Measurements from ENCODE around the gene PTPDC1.

PTPDC1 gene

GRCh38 chr9:94100152-94100879 lies 16.1 kb downstream of the PTPDC1 start:
- Histone ChIP-seq H3K9ac (ENCODE audit: low read length) (no peak overlapping the region), H4K12ac (ENCODE audit: low read depth, low read length) (no peak overlapping the region)
- no CpG with 5 or more reads among the region's 2 CpGs for WGBS (ENCODE audit: extremely low coverage, insufficient coverage, insufficient read length)

GRCh38 chr9:94101162-94101853 lies 17.0 kb downstream of the PTPDC1 start:
- Histone ChIP-seq H2BK12ac (ENCODE audit: low read length) (no peak overlapping the region), H2BK120ac (ENCODE audit: insufficient read depth, low read length, poor library complexity) (no peak overlapping the region), H3K79me2 (ENCODE audit: control insufficient read depth, insufficient read depth, low read length, poor library complexity) (no peaks in the 10 kb centered on the region), H3K36me3 (ENCODE audit: control insufficient read depth in 1 of 2, insufficient read depth in 2 of 2, low read length in 2 of 2) (peaks cover 0 to 2% of the 10 kb centered on the region in 2 experiments), H2BK5ac (ENCODE audit: low read depth, low read length, poor library complexity) (no peak overlapping the region), H3K4me3 (ENCODE audit: low read depth, low read length) (no peak overlapping the region), H3K27ac (ENCODE audit: low read depth, low read length) (no peak overlapping the region), H3K23ac (ENCODE audit: low read length) (no peak overlapping the region), H4K12ac (ENCODE audit: low read depth, low read length) (no peak overlapping the region), H3K18ac (ENCODE audit: low read length) (no peak overlapping the region), H3K4me1 (ENCODE audit: control insufficient read depth in 1 of 2, insufficient read depth in 2 of 2, low read length in 2 of 2) (no peaks in the 10 kb centered on the region), H3K27me3 (ENCODE audit: insufficient read depth, low read length) (no peaks in the 10 kb centered on the region), H4K91ac (ENCODE audit: low read depth, low read length) (no peak overlapping the region), H2AFZ (ENCODE audit: insufficient read depth, low read length, poor library complexity) (no peak overlapping the region), H2AK5ac (ENCODE audit: low read length) (no peak overlapping the region), H3K14ac (ENCODE audit: low read length) (no peak overlapping the region), H3K4ac (ENCODE audit: low read depth, low read length) (no peak overlapping the region), H3K4me2 (ENCODE audit: low read length) (no peak overlapping the region), H3K79me1 (ENCODE audit: low read length) (no peaks in the 10 kb centered on the region), H3K9ac (ENCODE audit: low read length) (no peak overlapping the region), H4K8ac (ENCODE audit: low read depth, low read length) (no peak overlapping the region), H3K9me3 (ENCODE audit: insufficient read depth, low read depth, low read length) (no peaks in the 10 kb centered on the region)
- DNase-seq, result no peak
- no CpG with 5 or more reads among the region's 7 CpGs for WGBS (ENCODE audit: extremely low coverage, insufficient coverage, insufficient read length)

More at GRCh38 chr9:94100152-94100879, 16.1 kb downstream of the PTPDC1 start:
- no peak overlapping the region for H3K18ac ChIP-seq (ENCODE audit: low read length)
- H3K9me3 ChIP-seq (ENCODE audit: insufficient read depth, low read depth, low read length), result no peaks in the 10 kb centered on the region
- no peak overlapping the region for H2AFZ ChIP-seq (ENCODE audit: insufficient read depth, low read length, poor library complexity)
- no peak overlapping the region for H2BK12ac ChIP-seq (ENCODE audit: low read length)
- no peaks in the 10 kb centered on the region for H3K79me2 ChIP-seq (ENCODE audit: control insufficient read depth, insufficient read depth, low read length, poor library complexity)
- DNase-seq, result no peak
- H3K23ac ChIP-seq (ENCODE audit: low read length), result no peak overlapping the region
- no peak overlapping the region for H3K4me3 ChIP-seq (ENCODE audit: low read depth, low read length)
- no peaks in the 10 kb centered on the region for H3K27me3 ChIP-seq (ENCODE audit: insufficient read depth, low read length)
- H2BK120ac ChIP-seq (ENCODE audit: insufficient read depth, low read length, poor library complexity), result no peak overlapping the region
- no peak overlapping the region for H2BK5ac ChIP-seq (ENCODE audit: low read depth, low read length, poor library complexity)
- H3K79me1 ChIP-seq (ENCODE audit: low read length), result no peaks in the 10 kb centered on the region
- H2AK5ac ChIP-seq (ENCODE audit: low read length), result no peak overlapping the region
- no peaks in the 10 kb centered on the region for H3K4me1 ChIP-seq (ENCODE audit: control insufficient read depth in 1 of 2, insufficient read depth in 2 of 2, low read length in 2 of 2)
- H4K91ac ChIP-seq (ENCODE audit: low read depth, low read length), result no peak overlapping the region
- no peak overlapping the region for H3K14ac ChIP-seq (ENCODE audit: low read length)
- no peak overlapping the region for H3K4me2 ChIP-seq (ENCODE audit: low read length)
- no peak overlapping the region for H4K8ac ChIP-seq (ENCODE audit: low read depth, low read length)
- no peak overlapping the region for H3K27ac ChIP-seq (ENCODE audit: low read depth, low read length)
- H3K4ac ChIP-seq (ENCODE audit: low read depth, low read length), result no peak overlapping the region
- H3K36me3 ChIP-seq (ENCODE audit: control insufficient read depth in 1 of 2, insufficient read depth in 2 of 2, low read length in 2 of 2), result peaks cover 0 to under 1% of the 10 kb centered on the region in 2 experiments

GRCh38 chr9:94108584-94108983 lies 24.3 kb downstream of the PTPDC1 start:
- WGBS (ENCODE audit: extremely low coverage, insufficient coverage, insufficient read length), result no CpG with 5 or more reads among the region's 3 CpGs
- no peak for DNase-seq
- H2AFZ ChIP-seq (ENCODE audit: insufficient read depth, low read length, poor library complexity), result no peak overlapping the region
- H3K79me2 ChIP-seq (ENCODE audit: control insufficient read depth, insufficient read depth, low read length, poor library complexity), result no peaks in the 10 kb centered on the region
- no peak overlapping the region for H2BK12ac ChIP-seq (ENCODE audit: low read length)
- H3K4ac ChIP-seq (ENCODE audit: low read depth, low read length), result no peak overlapping the region
- H2BK120ac ChIP-seq (ENCODE audit: insufficient read depth, low read length, poor library complexity), result no peak overlapping the region
- H3K23ac ChIP-seq (ENCODE audit: low read length), result no peak overlapping the region
- H3K4me1 ChIP-seq (ENCODE audit: control insufficient read depth in 1 of 2, insufficient read depth in 2 of 2, low read length in 2 of 2), result no peaks in the 10 kb centered on the region
- no peak overlapping the region for H3K9ac ChIP-seq (ENCODE audit: low read length)
- peaks cover 0 to 2% of the 10 kb centered on the region in 2 experiments for H3K36me3 ChIP-seq (ENCODE audit: control insufficient read depth in 1 of 2, insufficient read depth in 2 of 2, low read length in 2 of 2)
- H4K91ac ChIP-seq (ENCODE audit: low read depth, low read length), result no peak overlapping the region
- no peak overlapping the region for H4K8ac ChIP-seq (ENCODE audit: low read depth, low read length)
- no peaks in the 10 kb centered on the region for H3K27me3 ChIP-seq (ENCODE audit: insufficient read depth, low read length)
- no peak overlapping the region for H3K18ac ChIP-seq (ENCODE audit: low read length)
- H3K27ac ChIP-seq (ENCODE audit: low read depth, low read length), result no peak overlapping the region
- H4K12ac ChIP-seq (ENCODE audit: low read depth, low read length), result no peak overlapping the region
- H3K9me3 ChIP-seq (ENCODE audit: insufficient read depth, low read depth, low read length), result no peaks in the 10 kb centered on the region
- no peaks in the 10 kb centered on the region for H3K79me1 ChIP-seq (ENCODE audit: low read length)
- no peak overlapping the region for H3K4me2 ChIP-seq (ENCODE audit: low read length)
- no peak overlapping the region for H2AK5ac ChIP-seq (ENCODE audit: low read length)
- H3K14ac ChIP-seq (ENCODE audit: low read length), result no peak overlapping the region
- no peak overlapping the region for H2BK5ac ChIP-seq (ENCODE audit: low read depth, low read length, poor library complexity)
- no peak overlapping the region for H3K4me3 ChIP-seq (ENCODE audit: low read depth, low read length)

GRCh38 chr9:94110821-94111252 lies 26.6 kb downstream of the PTPDC1 start:
- no peak overlapping the region for H3K23ac ChIP-seq (ENCODE audit: low read length)
- H3K79me2 ChIP-seq (ENCODE audit: control insufficient read depth, insufficient read depth, low read length, poor library complexity), result no peaks in the 10 kb centered on the region
- no peak overlapping the region for H3K4ac ChIP-seq (ENCODE audit: low read depth, low read length)
- WGBS (ENCODE audit: extremely low coverage, insufficient coverage, insufficient read length), result no CpG with 5 or more reads among the region's 3 CpGs
- H3K27me3 ChIP-seq (ENCODE audit: insufficient read depth, low read length), result no peaks in the 10 kb centered on the region
- no peaks in the 10 kb centered on the region for H3K79me1 ChIP-seq (ENCODE audit: low read length)
- H3K4me2 ChIP-seq (ENCODE audit: low read length), result no peak overlapping the region
- no peak overlapping the region for H4K8ac ChIP-seq (ENCODE audit: low read depth, low read length)
- no peak overlapping the region for H2BK5ac ChIP-seq (ENCODE audit: low read depth, low read length, poor library complexity)
- H3K4me1 ChIP-seq (ENCODE audit: control insufficient read depth in 1 of 2, insufficient read depth in 2 of 2, low read length in 2 of 2), result no peaks in the 10 kb centered on the region
- no peak overlapping the region for H2AK5ac ChIP-seq (ENCODE audit: low read length)
- H3K27ac ChIP-seq (ENCODE audit: low read depth, low read length), result no peak overlapping the region
- H2AFZ ChIP-seq (ENCODE audit: insufficient read depth, low read length, poor library complexity), result no peak overlapping the region
- no peak overlapping the region for H3K18ac ChIP-seq (ENCODE audit: low read length)
- no peak for DNase-seq
- no peak overlapping the region for H3K14ac ChIP-seq (ENCODE audit: low read length)
- no peaks in the 10 kb centered on the region for H3K36me3 ChIP-seq (ENCODE audit: control insufficient read depth in 1 of 2, insufficient read depth in 2 of 2, low read length in 2 of 2)
- no peak overlapping the region for H3K9ac ChIP-seq (ENCODE audit: low read length)
- H3K4me3 ChIP-seq (ENCODE audit: low read depth, low read length), result no peak overlapping the region
- no peak overlapping the region for H2BK120ac ChIP-seq (ENCODE audit: insufficient read depth, low read length, poor library complexity)
- H2BK12ac ChIP-seq (ENCODE audit: low read length), result no peak overlapping the region
- H4K12ac ChIP-seq (ENCODE audit: low read depth, low read length), result no peak overlapping the region
- H3K9me3 ChIP-seq (ENCODE audit: insufficient read depth, low read depth, low read length), result no peaks in the 10 kb centered on the region
- H4K91ac ChIP-seq (ENCODE audit: low read depth, low read length), result no peak overlapping the region

Measured in trophoblast cell (in vitro differentiated cells and primary cell).